ENCODE data around the gene ROMO1. TPM values are rescaled to one million over a fixed set of nuclear protein-coding genes. Genes with fewer than 3 reads are reported as not detected.

Gene ROMO1
- total RNA-seq, 1 experiment from 2014 or later, result 173 TPM

GRCh38 chr20:35695245-35695749 lies 3.9 kb upstream of the ROMO1 start:
- intact Hi-C loops (cut with micrococcal nuclease), result no loop called here
- no peaks in the 10 kb centered on the region for H3K9me3 Mint-ChIP-seq (ENCODE audit: unreplicated experiment)
- TF ChIP-seq CTCF (IDR thresholded peaks at IDR 0.05; ENCODE audit: unreplicated experiment), result no peak
- DNase-seq (ENCODE audit: unreplicated experiment), result no peak
- no peak overlapping the region for H3K4me3 Mint-ChIP-seq (ENCODE audit: unreplicated experiment)
- BruUV-seq (replicated peaks), result no TSS peak
- H3K27ac Mint-ChIP-seq (ENCODE audit: low read depth, unreplicated experiment), result peak overlapping the region; percentile 5
- peaks cover 74% of the 10 kb centered on the region for H3K36me3 Mint-ChIP-seq (ENCODE audit: insufficient read depth, unreplicated experiment)
- H3K4me1 Mint-ChIP-seq (ENCODE audit: insufficient read depth, unreplicated experiment), result peaks cover 14% of the 10 kb centered on the region
- ChIA-PET POLR2A (no interaction called here), CTCF (no interaction called here)
- H3K27me3 Mint-ChIP-seq (ENCODE audit: insufficient read depth, unreplicated experiment), result no peaks in the 10 kb centered on the region

GRCh38 chr20:35695978-35696377 lies 3.2 kb upstream of the ROMO1 start:
- Mint-ChIP-seq H3K27ac (ENCODE audit: low read depth, unreplicated experiment) (no peak overlapping the region), H3K27me3 (ENCODE audit: insufficient read depth, unreplicated experiment) (no peaks in the 10 kb centered on the region), H3K36me3 (ENCODE audit: insufficient read depth, unreplicated experiment) (peaks cover 74% of the 10 kb centered on the region), H3K4me1 (ENCODE audit: insufficient read depth, unreplicated experiment) (peaks cover 14% of the 10 kb centered on the region), H3K9me3 (ENCODE audit: unreplicated experiment) (no peaks in the 10 kb centered on the region), H3K4me3 (ENCODE audit: unreplicated experiment) (no peak overlapping the region)
- no peak for TF ChIP-seq CTCF (IDR thresholded peaks at IDR 0.05; ENCODE audit: unreplicated experiment)
- ChIA-PET CTCF (interaction anchor here (0.6 kb wide), 1 partner anchor 100 kb away, joined by 3 read pairs; no protein-coding TSS in a partner anchor), POLR2A (no interaction called here)
- intact Hi-C loops (cut with micrococcal nuclease), result no loop called here
- DNase-seq (ENCODE audit: unreplicated experiment), result no peak
- BruUV-seq (replicated peaks), result no TSS peak

- no peaks in the 10 kb centered on the region for H3K27me3 Mint-ChIP-seq (ENCODE audit: insufficient read depth, unreplicated experiment)
- peaks cover 76% of the 10 kb centered on the region for H3K36me3 Mint-ChIP-seq (ENCODE audit: insufficient read depth, unreplicated experiment)
- no peak for DNase-seq (ENCODE audit: unreplicated experiment)
- intact Hi-C loops (cut with micrococcal nuclease), result loop anchor here (2.0 kb wide), 1 partner anchor 187 kb away; no protein-coding TSS in a partner anchor
- CTCF ChIA-PET, result no interaction called here
- BruUV-seq (replicated peaks), result no TSS peak
- peaks cover 14% of the 10 kb centered on the region for H3K4me1 Mint-ChIP-seq (ENCODE audit: insufficient read depth, unreplicated experiment)
- peak overlapping the region; percentile 99 for H3K27ac Mint-ChIP-seq (ENCODE audit: low read depth, unreplicated experiment)
- TF ChIP-seq CTCF (IDR thresholded peaks at IDR 0.05; ENCODE audit: unreplicated experiment), result no peak
- POLR2A ChIA-PET, result interaction anchor here (0.9 to 14.8 kb wide), 7 partner anchors 13 to 256 kb away, joined by 3 to 266 read pairs (median 53); partner anchors contain the start of genes CPNE1, RBM12, RBM39 and SCAND1
- H3K9me3 Mint-ChIP-seq (ENCODE audit: unreplicated experiment), result no peaks in the 10 kb centered on the region
- H3K4me3 Mint-ChIP-seq (ENCODE audit: unreplicated experiment), result peak overlapping the region; percentile 98
These were observed 1.4 kb upstream of the ROMO1 start for GRCh38 chr20:35697696-35698297.

GRCh38 chr20:35698298-35699126 lies 693 bp upstream of the ROMO1 start:
- POLR2A ChIA-PET, result interaction anchor here (0.8 to 14.8 kb wide), 17 partner anchors 12 to 764 kb away, joined by 3 to 266 read pairs (median 11); partner anchors contain the start of genes CPNE1, PHF20, RBM12 and RBM39
- no peak for TF ChIP-seq CTCF (IDR thresholded peaks at IDR 0.05; ENCODE audit: unreplicated experiment)
- peak overlapping the region; percentile 98 for H3K4me3 Mint-ChIP-seq (ENCODE audit: unreplicated experiment)
- peaks cover 14% of the 10 kb centered on the region for H3K4me1 Mint-ChIP-seq (ENCODE audit: insufficient read depth, unreplicated experiment)
- H3K36me3 Mint-ChIP-seq (ENCODE audit: insufficient read depth, unreplicated experiment), result peaks cover 76% of the 10 kb centered on the region
- H3K27ac Mint-ChIP-seq (ENCODE audit: low read depth, unreplicated experiment), result peak overlapping the region; percentile 99
- DNase-seq (ENCODE audit: unreplicated experiment), result no peak
- intact Hi-C loops (cut with micrococcal nuclease), result loop anchor here (2.0 kb wide), 1 partner anchor 188 kb away; no protein-coding TSS in a partner anchor
- TSS peak; percentile 4 for BruUV-seq (replicated peaks)
- CTCF ChIA-PET, result no interaction called here
- no peaks in the 10 kb centered on the region for H3K27me3 Mint-ChIP-seq (ENCODE audit: insufficient read depth, unreplicated experiment)
- no peaks in the 10 kb centered on the region for H3K9me3 Mint-ChIP-seq (ENCODE audit: unreplicated experiment)
